Measurements from ENCODE around the gene TMCC3.

DNA sequence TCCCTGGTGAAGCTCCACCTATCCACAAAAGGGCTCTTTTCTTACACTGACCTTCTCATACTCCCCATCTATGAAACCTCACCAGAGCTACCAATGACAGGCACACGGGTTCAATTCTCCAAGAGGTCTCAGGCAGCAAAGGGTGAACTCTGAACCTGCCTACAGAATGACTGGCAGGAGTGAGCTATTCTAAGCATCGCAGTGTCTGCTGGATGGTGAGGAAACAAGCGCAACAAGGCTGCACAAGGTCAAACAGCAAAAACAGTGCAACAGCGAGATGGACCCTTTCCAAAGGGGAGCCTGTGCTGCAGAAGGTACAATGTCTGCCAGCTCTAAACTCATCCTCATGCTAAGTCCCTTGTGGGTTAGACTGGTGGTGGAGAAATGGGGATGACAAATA, 22.0 kb downstream of the TMCC3 start:
- no peak for TF ChIP-seq YY1 (IDR thresholded peaks at IDR 0.05; ENCODE audit: insufficient read depth, insufficient read length)
- no peak for TF ChIP-seq SUZ12 (IDR thresholded peaks at IDR 0.05; ENCODE audit: extremely low read depth, insufficient read depth, insufficient read length)

Data from NT2/D1 (cell line).